Activated CD8-positive, alpha-beta memory T cell treated with anti-CD3 and anti-CD28 coated beads, Interleukin-2, amount 50 U/mL, for 4 hours (primary cell): Measurements from ENCODE around the gene CFAP73.
A peak's percentile ranks its signal among the peaks of the same experiment; 100 is the strongest.

Experiments used
- DNase-seq: peaks from one replicate; pipeline ENCODE4 v3.0.0-alpha.2; 2020

The CFAP73 gene

GRCh38 chr12:113167868-113168267 is 18.3 kb downstream of the CFAP73 start:
- DNase-seq, result no peak

GRCh38 chr12:113169697-113170096 is 20.2 kb downstream of the CFAP73 start:
- DNase-seq, result no peak

- DNase-seq, result no peak
Observed at GRCh38 chr12:113170457-113170856, 20.9 kb downstream of the CFAP73 start.

- DNase-seq, result no peak
Observed at GRCh38 chr12:113170926-113171325, 21.4 kb downstream of the CFAP73 start.

- no peak for DNase-seq
Observed at GRCh38 chr12:113171543-113171942, 22.0 kb downstream of the CFAP73 start.

- no peak for DNase-seq
Observed at GRCh38 chr12:113172185-113172584, 22.7 kb downstream of the CFAP73 start.

GRCh38 chr12:113173081-113173698 is 23.7 kb downstream of the CFAP73 start:
- DNase-seq, result no peak

GRCh38 chr12:113174461-113175384 is 25.2 kb downstream of the CFAP73 start:
- DNase-seq, result peak; percentile 79

GRCh38 chr12:113179023-113179422 is 29.5 kb downstream of the CFAP73 start:
- no peak for DNase-seq

- no peak for DNase-seq
Observed at GRCh38 chr12:113180333-113180732, 30.8 kb downstream of the CFAP73 start.

- no peak for DNase-seq
Observed at GRCh38 chr12:113181975-113182374, 32.5 kb downstream of the CFAP73 start.

- no peak for DNase-seq
Observed at GRCh38 chr12:113183030-113183589, 33.6 kb downstream of the CFAP73 start.

- no peak for DNase-seq
Observed at GRCh38 chr12:113184098-113184899, 34.8 kb downstream of the CFAP73 start.

- peak; percentile 85 for DNase-seq
Observed at GRCh38 chr12:113184900-113185179, 35.3 kb downstream of the CFAP73 start.

- DNase-seq, result peak; percentile 80
Observed at GRCh38 chr12:113185180-113186032, 35.9 kb downstream of the CFAP73 start, which contains the start of the genes DDX54 and RITA1. DDX54 (minus strand) TSS chr12:113185478; CDS start chr12:113185451, 27 bp downstream. RITA1 (plus strand) TSS chr12:113185721; CDS start chr12:113186747, 1,026 bp downstream.

GRCh38 chr12:113186033-113186365 is 36.5 kb downstream of the CFAP73 start:
- DNase-seq, result no peak

GRCh38 chr12:113186666-113187325 is 37.3 kb downstream of the CFAP73 start:
- no peak for DNase-seq

GRCh38 chr12:113189361-113189760 is 39.8 kb downstream of the CFAP73 start:
- DNase-seq, result no peak

- no peak for DNase-seq
Observed at GRCh38 chr12:113190761-113191160, 41.2 kb downstream of the CFAP73 start.

- no peak for DNase-seq
Observed at GRCh38 chr12:113191227-113191626, 41.7 kb downstream of the CFAP73 start.

- DNase-seq, result no peak
Observed at GRCh38 chr12:113194971-113195391, 45.5 kb downstream of the CFAP73 start.

GRCh38 chr12:113195598-113195997 is 46.1 kb downstream of the CFAP73 start:
- no peak for DNase-seq
